ENCODE results near the gene NKAIN2.
"Not testable (repeated sequence)": the region's sequence is repeated elsewhere in the genome, so short reads cannot be mapped to it uniquely, and the experiment has no call there.

DNA sequence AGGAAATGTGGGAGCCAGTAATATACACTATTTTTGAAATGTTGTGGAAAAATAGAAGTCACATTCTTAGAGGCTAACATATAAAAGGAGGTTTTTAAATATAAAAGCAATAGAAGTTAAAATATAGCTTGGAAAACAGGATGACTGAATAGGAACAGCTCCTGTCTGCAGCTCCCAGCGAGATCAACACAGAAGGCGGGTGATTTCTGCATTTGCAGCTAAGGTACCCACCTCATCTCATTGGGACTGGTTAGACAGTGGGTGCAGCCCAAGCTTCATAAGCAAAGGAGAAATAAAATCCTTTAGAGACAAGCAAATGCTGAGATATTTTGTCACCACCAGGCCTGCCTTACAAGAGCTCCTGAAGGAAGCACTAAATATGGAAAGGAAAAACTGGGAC lies 434.7 kb downstream of the NKAIN2 start:
- TF ChIP-seq POLR2AphosphoS5 (IDR thresholded peaks at IDR 0.05; ENCODE audit: low read depth, low read length); CTCF (IDR thresholded peaks at IDR 0.05): not testable (repeated sequence)

Measured in SK-N-SH (cell line).